Measurements from ENCODE around the gene SORCS2.

SORCS2 gene

DNA sequence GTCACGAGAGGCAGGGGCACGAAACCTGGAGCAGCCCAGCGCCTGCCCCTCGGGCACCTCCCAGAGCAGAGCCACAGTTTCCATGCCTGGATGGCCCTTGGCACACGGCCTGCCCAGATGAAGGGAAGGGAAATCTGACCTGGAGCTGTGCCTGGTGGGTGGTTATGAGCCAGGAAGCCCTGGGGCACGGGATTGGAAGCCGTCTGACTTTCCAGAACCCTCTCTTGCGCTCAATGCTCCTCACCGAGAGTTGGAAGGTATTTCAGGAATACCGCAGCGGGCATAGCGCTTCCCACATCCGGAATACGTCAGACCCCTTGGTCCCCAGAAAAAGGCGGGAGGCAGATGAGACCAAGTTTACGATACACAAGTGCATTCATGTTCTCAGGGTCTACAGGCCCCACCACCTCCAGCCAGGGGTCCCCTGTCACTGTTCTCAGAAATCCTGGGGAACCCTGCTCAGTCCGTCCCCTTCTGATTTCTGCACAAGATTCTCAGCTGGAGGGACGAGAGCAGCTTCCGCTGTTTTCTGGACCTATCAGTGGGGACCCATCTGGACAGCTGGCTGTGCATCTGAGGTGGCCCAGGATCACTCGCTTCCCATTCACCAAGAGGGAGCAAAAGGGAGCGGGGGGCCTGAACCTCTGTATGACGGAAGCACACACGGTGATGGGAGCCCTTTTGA, 574.5 kb downstream of the SORCS2 start:
- no peak for DNase-seq (ENCODE audit: low read depth)

DNA sequence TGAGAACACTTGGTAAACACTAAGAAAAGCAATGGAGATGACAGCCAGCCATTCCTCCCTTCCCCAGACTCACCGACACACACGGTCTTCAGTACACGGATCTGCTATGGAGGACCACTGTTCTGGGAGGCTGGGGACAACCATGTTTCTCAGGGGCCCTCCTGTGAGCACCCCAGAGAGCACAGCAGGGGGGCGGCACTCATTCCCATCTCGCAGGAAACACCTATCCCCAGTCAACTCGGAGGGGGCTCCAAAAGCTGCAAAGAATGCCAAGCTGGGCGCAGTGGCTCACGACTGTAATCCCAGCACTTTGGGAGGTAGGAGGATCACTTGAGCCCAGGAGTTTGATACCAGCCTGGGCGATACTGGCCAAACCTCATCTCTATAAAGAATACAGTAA, 575.2 kb downstream of the SORCS2 start:
- no peak for DNase-seq (ENCODE audit: low read depth)

DNA sequence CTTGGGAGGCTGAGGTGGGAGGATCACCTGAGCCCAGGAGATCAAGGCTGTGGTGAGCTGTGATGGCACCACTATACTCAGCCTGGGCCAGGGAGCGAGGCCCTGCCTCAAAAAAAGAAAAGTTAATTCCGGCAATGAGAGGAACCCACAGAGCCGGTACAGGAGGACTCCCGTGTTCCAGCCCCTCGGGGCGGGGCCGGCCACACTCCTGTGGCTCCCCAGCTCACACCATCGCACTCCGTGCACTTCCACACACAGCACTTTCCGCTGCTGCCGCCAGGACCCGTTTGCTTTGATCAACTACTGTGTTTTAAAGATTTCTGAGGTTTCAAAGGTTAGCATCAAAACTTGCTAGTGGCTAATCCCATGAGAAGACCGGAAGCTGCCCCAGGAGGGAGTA, 575.6 kb downstream of the SORCS2 start:
- DNase-seq (ENCODE audit: low read depth) = no peak

DNA sequence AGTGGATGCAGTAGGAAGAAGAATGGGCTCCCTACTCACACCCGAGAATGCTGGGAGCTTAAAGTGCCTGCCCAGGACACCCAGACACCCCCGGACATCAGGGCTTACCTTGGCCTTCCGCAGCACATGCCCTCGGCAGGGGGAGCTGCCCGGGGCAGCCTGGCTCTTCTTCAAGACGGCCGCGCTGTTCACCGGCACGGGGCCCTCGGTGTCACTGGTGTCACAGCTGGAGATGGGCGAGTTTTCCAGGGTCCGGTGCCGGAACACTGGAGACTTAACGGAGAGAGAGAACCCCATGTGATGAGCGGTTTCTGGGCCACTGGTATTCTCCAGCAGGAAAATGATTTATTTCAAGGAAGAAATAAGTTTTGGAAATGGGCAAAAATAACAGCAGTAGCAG, 576.4 kb downstream of the SORCS2 start:
- no peak for DNase-seq (ENCODE audit: low read depth)

DNA sequence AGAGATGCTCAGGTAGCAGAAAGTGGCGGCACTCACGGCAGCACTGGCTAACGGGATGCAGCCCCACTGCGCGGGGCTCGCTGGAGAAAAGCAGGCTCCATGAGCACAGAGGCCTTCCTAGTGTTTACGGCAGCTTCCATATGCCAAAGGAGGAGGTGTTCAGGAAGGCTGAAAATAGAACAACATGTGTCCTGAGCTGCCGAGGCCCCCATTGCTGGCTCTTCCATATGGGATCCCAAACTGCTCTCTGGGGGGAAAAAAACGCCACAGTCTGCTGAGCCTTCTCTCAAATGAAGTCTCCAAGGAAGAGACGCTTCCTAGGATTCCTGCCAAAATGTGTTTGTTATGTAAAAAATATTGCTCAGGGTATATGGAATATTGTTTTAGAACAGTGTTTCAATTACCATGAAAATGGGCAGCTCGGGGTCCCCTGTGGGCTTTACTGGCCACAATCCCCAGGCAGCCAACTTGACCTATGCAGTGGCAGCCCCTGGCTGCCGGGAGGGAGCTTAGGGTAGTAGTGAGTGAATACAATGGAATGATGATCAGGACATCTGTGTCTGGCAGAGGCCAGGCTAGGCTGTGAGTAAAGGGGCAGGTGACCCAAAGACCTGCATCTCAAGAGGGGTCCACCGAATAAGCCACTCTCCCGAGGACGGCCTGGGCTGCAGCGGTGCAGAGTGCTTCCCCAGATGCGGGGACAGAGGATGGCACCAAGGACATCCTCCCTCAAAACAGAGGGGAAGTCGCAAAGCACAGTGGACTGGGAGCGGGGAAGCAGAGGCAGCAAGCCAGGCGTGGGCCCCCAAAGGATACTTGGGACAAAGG, 577.3 kb downstream of the SORCS2 start:
- no peak for DNase-seq (ENCODE audit: low read depth)

DNA sequence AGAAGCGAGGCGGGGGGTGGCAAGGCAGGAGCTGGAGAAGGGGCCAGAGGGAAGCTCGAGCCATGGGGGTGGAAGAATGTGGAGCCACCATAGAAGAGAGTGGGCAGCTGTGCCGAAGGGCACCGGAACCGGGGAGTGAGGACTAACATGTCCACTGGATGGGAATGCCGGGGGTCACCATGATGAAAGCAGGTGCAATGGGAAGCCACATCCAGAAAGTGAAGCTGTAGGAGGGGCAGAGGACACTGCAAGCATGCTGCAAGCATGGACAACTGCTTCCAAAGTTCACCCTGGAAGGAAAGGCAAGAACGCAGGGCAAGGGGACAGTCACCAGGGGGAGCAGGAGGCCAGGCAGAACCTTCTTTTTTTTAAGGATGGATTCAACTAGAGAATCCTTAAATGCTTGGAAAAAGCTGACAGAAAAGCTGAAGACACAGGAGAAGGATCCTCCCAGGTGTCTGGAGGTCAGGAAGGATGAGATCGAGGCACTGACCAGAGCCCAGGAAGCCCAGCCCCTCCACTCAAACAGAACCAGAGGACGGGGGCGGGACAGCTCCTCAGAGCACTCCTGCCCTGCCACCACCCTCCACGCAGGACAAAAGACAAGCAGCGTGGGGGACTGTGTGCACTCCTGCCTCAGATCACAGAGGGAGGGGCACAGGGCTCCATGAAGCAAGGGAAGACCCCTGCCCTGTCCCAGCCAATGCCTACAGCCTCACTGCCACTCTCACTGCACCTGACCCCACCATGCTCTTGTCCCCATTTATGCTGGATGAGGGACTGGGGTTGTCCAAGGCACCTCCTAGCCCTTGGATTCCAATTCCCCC, 578.1 kb downstream of the SORCS2 start:
- DNase-seq (ENCODE audit: low read depth) = no peak

DNA sequence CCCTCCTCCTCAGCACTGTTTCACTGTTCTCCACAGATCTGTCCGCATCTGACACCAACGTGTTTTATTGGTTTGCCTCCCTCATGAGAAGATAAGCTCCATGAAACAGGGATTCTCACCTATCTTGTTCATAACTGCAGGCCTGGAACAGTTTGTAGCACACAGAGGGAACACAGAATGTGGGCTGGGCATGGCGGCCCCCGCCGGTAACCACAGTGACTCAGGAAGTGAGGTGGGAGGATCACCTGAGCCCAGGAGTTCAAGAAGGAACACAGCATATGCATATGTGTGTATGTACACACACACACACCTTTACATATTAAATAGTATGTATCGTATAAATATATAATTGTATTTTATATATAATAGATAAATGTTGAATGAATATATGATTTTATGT, 578.7 kb downstream of the SORCS2 start:
- no peak for DNase-seq (ENCODE audit: low read depth)

DNA sequence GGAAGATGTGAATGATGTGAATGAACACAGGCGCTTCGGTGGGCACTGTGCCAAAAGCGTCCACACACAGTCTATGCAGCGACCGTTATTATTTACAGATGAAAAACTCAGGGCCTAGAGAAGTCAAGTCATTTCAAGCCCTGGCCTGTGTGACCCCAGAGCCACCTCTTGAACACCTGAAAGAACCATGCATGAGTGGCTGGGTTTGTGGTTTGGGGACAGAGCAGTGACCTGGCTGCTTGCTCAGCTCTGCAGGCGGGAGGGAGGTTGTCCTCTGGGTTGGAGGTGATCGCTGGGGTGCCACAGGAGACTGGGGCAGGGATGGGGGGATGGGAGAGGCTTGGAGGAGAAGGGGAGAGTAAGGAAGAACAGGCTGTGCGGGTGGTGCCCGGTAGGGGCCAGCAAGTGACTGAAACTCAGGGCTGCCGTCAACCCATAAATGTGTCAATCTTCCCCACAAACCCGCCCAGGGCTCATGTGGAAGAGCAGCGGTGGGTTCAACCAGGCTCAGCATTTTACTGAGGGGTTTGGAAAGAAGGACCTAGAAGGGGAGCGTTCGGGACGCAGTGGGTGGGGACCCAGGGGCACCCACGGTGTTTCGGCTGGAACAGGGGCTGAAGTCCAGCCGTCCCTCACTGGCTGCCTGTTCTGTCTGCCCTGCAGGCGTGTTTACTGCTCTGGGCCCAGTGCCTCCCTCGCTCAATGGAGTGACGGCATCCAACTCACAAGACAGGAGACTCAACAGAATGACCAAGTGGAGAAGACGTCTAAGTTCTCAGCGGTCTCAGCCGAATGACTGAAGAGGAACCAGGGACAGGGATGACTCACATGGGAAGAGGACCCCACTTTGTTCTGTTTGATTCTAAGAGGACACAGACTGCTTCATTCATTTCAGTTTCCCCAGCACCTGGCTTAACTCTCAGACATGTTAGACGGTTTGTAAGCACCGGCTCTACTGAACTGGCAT, 579.5 kb downstream of the SORCS2 start:
- no peak for DNase-seq (ENCODE audit: low read depth)

DNA sequence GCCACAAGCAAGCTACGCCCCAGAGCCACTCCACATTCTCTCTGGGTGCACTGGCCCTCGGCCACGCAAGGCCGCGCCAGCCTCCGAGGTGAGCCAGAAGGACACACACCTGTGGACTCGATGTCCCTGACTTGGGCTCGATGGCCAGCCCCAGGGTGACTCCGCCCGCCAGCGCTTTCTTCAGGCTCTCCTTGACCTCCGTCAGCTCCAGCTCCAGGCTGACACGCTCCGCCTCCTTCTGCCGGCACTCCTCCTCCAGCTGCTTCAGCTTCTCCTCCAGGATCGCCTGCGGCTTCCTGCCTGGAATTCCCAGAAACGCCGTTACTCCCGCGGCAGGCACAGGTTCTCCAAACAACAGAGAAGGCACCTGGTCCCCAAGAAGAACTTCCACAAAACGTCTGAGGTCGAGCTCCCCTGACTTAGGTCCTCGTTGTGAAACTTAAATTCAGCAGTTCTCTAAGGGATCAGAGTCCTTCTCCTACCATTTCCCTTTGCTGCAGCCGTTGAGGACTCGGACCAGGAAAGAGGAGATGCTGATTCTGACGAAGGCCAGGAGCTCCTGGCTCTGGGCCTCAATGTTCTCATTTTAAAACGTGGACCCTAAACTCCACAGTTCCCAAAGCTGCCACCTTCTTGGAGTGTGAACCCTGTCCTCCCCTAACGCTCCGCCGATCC, 580.5 kb downstream of the SORCS2 start:
- no peak for DNase-seq (ENCODE audit: low read depth)

DNA sequence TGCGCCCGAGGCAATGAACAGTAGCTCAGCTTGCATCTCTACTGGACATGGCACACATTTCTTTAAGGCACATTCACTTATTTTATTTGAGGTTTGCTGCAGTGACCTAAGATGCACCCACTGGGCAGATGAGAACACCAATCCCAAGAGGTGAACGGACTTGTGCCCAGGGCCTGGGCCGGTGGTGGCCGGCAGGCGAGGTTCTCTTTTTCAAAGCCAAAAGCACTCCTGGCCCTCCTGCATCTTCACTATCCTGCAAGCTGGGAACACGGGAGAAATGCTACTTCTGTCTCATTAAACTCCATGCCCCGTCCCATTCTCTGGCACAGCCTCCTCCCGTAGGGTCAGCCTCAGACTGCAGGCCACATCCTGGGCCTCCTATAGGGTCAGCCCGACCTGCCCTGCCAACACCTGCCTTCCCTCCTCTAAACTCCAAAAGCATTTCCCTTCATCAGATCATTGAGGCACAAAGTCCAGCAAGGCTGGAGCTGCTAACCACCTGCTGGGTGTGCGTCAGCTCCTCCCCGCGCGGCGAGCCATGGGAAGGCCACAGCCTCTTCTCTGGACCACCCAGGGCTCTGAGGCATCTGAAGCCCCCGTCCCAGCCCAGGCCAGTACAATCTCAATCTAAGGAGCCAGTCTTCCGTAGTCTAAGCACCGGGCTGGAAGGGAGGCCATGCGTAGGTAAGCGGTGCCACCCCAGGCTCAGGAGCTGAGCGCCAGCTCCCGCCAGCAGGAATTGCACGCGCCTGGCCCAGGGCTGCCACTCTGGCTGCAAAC, 581.3 kb downstream of the SORCS2 start:
- DNase-seq (ENCODE audit: low read depth) = no peak

DNA sequence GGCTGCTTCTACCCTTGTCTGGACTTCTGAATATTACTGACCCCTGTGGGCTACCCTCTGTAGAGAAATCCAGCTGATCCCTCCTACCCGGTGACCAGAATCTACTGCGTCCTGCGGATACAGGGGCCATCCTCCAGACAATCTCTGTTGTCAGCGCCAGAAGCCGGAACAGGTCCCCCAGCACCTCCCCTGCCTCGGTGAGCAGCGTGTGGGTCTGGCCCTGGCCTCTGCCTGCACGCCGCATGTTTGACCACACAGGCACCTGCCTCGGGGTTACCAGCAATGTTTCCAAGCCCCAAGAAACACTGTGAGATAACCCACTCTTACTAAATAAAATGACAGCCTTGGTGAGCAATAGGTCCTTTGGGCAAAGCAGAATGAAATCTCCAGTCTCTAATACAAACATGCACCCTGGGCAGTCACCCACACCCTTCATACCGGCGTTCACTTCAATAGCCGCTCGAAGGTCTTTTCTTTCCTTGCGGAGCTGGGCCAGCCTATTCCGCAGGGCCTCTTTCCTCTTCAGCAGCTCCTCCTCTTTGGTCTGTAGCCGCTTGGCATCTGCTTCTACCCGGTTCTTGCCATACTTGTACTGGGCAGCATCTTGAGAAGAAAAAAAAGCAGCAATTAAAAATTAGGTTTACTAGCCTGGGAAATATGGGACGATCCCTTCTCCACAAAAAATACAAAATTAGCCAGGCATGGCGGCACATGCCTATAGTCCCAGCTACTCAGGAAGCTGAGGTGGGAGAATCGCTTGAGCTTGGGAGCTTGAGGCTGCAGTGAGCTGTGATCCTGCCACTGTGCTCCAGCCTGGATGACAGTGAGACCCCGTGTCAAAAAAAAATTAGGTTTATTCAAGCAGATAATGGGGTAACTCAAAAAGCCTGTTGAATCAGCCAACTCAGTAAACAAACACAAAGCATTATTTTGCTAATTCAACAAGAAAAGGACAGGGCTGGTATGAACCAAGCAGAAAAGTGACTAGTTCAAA, 582.3 kb downstream of the SORCS2 start:
- no peak for DNase-seq (ENCODE audit: low read depth)

DNA sequence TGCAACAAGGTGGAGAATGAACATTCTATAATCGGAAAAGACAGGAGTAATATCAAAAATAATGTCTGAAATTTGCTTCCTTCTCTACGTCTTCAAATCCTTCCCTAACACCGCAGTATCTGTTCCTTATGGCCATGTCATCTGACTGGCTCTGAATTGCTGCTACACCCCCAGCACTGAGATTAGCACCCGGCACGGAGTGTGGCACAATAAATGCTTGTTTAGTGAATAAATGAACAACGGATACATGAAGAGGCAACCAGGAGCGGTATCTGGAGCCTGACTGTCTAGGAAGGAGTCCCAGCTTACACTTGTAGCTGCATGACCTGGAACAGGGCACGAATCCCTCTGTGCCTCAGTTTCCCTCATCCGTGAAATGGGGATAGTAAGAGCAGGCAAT, 583.1 kb downstream of the SORCS2 start:
- no peak for DNase-seq (ENCODE audit: low read depth)

DNA sequence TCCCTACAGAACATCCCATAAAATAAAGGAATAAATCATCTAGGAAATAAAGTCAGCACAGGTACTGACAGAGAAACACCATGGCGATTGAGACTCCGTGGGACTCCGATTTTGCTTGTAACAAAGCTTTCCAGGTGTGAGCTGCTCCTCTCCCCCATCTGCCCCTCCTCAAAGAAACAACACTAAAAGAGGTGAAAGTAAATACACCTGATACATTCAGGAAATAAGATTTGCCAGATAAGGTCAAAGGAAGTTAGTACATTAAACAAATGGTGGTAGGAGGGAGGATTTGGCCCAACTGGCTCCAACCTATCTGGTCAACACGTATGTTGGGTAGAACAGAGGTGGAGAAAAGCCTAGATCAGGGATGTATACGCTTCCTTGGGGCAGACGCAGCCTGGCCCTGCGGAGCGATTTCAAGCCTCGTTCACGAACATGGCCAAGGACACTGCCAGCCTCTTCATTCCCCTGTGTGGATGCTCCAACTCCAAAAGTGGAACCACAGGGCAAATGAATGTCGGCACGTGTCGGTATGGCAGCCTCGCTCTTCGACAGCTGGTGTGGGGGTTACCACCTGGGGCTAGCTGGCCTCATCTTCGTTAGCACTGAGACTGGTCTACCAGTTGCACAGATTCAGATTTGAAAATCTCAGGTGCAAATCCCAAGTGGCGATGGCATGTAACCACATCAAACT, 584.8 kb downstream of the SORCS2 start:
- DNase-seq (ENCODE audit: low read depth) = no peak

DNA sequence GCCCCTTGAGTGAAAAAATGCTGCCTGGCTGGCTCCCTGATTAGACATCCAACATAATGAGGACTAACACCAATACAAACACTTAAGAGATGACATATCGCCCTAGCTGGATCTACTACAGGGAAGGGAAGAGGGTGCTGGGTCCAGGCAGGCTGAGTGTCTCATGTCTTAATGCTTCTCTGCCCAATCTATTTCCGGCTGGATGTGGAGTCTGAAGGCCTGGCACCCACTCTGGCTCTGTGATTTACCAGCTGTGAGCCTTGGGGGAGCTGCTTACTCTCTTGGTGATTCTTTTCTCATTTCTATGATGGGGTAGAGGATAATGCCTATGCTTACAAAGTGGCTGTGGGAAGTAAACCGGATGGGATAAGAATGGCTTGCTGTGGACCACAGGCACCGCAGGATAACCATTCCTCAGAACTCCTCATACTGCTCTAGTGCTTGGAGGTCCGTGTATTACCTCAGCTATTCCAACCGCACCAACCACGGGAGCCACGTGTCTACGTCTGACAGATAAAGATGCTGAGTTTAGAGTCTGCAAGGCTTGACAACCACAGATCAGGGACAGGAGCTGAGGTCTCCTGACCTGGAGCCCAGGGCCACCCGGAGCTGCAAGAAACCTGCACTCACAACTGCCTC, 585.7 kb downstream of the SORCS2 start:
- DNase-seq (ENCODE audit: low read depth) = no peak

DNA sequence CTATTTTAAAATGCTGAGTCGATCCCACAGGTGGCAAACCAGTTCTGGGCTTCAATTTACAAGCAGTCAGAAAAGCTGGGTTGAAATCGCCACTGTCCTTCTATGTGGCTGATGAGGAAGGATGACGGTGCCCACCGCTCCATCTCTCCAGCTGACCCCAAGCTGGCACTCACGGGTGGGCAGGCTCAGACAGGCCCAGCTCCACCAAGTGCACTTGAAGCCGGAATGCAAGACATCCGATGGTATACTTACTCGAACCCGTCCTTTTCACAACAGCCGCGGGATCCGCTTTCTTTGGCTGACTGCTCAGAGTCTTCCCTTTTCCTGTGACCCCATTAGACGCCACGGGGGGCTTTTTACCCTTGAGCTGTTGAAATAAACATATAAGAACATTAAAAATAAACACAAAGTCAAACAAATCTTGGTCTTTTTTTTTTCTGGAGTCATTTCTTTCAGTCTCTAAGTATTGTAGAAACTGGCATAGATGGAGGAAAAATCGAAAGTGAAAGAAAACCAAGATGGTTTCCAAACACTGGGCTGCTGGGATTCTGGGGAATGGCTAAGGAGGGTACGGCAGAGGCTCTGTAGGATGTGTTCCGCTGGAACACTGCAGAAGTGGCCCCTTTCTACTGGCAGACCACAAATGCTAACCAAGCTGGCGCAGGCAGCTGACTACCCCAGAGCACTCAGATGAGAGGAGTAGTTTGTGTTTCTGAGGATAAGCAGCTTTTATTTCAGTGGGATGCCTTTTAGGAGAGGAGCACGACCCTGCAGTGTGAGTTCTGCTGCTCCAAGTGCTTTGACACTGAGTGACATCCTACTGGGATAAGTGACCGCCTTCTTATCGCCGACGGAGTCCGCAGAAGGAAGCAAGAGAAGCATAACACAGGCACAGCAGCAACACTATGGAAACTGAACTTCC, 586.4 kb downstream of the SORCS2 start:
- no peak for DNase-seq (ENCODE audit: low read depth)

DNA sequence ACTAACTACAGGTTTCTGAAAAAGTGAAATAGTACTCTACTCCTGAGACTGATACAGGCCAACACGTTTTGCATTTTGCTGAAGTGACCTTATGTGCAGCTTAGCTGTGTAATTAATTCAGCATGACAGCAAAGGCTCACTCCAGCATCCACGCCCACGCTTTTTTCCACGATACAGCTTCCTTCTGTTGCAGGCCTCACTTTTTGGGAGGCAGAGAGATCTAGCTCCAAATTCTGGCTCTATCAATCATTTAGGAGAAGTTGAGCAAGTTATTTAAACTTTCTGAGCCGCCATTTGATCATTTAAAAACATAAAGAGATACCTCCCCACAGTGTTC, 587.1 kb downstream of the SORCS2 start:
- DNase-seq (ENCODE audit: low read depth) = no peak

All from activated T-helper 1 cell treated with Interleukin-2 at 50 U/mL for 16 hours (primary cell).